ENCODE measurements around the gene NTMT2. TPM values are rescaled to one million over a fixed set of nuclear protein-coding genes. Genes with fewer than 3 reads are reported as not detected.

The NTMT2 gene
- total RNA-seq, 1 donor from 2014 or later, result not detected

DNA sequence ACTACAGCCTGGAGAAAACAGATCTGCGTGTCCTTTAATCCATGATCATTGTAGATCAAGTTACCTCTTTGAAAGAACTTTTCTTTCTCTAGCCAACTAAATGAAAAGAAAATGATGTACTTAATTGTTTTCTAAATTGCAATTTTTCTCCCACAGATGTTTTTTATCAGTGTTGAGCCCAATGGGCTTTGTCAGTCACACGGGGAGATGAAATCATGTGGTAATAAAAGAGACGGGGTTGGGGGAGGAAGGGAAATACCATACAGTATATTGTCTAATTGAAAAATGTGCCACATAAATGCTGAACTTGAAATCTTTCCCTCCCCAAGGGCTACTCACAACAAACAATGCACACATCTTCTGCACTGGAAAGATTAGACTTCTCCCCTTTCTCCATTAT lies 58.4 kb downstream of the NTMT2 start:
- DNase-seq (ENCODE audit: extremely low read depth, low read depth, low spot score), result no peak

DNA sequence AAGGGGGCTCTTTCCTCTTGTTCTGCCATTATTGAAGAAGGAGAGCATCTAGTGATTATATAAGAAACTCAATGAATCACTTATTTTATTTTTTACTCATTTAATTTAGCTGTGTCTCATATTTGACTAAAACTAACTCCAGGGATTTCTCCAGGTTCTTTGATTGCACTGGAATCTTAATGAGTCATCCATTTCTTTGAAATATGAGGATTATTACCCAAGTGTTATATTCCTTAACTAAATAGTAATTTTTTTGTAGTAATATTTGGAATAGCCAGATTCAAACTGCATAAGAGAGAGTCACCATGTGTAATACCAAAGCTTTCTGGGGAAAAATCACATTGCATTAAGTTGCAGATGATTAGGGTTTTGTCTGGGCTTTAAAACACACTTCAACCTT lies 59.5 kb downstream of the NTMT2 start:
- DNase-seq (ENCODE audit: extremely low read depth, low read depth, low spot score), result no peak

DNA sequence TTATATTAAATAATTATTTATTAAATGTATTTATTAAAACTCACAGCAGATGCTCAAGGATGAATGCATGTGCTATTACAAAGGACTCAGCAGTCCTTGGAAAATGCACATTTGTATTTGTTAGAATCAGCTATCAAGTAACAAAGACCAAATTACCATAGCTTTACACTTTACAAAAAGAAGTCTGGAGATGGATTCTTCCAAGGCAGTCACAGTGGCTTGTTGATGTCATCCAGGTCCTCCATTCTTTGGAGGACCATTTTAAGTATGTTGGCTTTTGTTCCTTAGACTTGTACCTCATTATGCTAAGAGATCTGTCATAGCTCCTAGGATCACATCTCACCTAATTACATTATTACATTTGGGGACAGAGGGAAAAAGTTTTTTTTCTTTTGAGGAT lies 63.4 kb downstream of the NTMT2 start:
- no peak for DNase-seq (ENCODE audit: extremely low read depth, low read depth, low spot score)

DNA sequence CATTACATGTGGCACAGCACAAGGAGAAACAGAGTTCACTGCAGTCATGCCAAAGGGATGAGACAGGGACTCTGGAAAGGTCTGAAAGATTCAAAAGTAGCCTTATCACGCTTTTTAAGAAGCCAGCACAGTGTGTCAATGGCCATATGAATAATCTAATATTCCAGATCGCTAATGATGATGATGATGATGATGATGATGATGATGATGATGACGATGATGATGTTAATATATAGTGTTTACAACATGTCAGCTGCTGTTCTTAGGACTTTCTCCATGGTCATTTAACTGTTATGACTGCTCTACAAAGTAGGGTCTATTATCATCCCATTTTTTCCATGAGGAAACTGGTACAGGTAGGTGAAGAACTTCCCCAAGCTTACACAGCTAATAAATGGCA lies 64.4 kb downstream of the NTMT2 start:
- no peak for DNase-seq (ENCODE audit: extremely low read depth, low read depth, low spot score)

DNA sequence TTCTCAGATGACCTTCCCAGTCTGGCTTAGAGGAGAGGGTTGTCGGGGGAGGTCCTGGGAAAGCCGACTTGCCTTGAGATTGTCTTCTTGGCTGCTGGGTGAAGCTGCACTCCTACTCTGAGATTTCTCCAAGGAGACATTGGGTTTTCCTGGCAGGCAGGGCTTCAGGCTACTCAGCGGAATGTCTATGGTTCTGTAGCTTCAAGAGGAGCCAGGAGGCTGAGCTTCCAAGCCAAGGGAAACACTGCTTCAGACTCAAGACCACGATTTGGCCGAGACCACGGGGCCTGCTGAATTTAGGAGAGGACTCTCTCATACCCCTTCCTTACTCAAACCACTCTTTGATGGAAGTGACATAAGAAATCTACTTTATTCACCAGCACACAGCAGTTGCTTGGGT lies 67.8 kb downstream of the NTMT2 start:
- no peak for DNase-seq (ENCODE audit: extremely low read depth, low read depth, low spot score)

DNA sequence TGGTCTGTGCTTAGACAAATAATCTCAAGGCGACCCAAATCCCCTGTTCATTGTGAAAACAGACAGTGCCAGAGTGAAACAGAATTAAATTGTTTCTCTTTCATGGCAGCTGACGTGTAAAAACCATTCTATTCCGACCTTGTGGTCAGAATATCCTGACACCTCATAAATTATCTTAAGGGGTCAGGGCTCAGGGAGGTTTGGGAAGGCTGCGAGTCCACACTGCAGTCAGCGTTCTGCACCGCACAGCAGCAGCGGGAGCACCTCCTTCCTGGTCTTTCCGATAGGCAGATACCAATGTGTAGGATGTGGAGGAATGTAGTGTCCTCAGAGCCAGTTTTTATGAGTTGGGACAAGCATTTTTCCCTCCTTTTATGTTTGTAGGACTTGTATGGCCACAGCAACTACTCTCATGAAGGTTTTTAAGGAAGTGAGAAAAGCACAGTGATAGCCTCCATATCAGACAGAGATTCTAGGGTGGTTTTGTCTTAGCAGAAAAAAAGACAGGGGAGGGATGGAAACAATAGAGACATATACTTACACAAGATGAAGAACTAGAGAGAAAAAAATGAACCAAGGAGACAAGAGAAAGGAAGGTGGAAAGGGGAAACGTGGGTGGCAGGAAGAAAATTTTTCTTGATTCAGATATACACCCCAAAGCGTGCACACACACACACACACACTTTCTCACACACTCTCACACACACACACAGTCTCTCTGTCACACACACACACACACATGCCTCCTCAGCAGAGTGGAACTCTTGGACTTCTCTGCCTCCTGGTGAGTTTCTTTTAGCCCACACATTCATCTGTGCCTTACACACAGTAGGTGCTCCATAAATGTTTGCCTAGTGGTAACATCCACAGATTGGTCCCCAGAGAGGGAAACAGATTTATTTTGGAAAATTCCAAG lies 68.6 kb downstream of the NTMT2 start:
- DNase-seq (ENCODE audit: extremely low read depth, low read depth, low spot score), result no peak

DNA sequence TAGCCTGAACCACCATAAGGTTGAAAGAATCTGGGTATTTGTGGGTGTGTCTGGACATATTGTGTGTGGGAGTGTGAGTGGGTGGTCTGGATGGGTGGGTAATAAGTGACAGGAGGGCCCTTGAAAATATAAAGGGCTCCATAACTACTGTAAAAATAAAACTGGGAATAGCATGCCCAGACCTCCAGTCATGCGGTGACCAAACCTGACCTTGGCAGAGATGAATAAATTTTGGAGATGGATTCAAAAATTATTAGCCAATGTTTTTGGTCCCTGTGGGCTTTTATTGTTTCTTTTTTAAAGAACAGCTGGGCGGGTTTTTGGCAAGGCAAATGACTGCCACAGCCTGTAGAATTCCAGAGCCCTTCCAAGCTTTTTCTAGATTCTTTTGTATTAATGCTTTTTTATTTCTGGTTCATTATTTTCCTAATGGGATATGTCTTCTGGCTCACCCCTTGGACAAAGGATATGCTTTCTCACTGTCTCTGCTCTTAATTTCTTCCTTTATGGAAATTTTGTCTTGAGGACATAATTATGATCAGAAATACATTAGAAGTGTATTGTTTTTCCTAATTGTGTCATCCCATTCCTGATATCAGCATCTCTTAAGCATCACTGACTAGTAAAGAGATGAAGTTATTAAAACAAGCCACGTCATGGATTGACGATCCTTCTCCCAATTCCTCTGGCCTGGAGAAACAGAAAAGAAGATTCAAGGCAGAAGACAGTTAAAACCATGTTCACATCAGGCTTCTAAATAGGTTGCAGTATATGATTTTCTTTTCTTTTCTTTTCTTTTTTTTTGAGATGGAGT lies 69.5 kb downstream of the NTMT2 start:
- DNase-seq (ENCODE audit: extremely low read depth, low read depth, low spot score), result no peak

DNA sequence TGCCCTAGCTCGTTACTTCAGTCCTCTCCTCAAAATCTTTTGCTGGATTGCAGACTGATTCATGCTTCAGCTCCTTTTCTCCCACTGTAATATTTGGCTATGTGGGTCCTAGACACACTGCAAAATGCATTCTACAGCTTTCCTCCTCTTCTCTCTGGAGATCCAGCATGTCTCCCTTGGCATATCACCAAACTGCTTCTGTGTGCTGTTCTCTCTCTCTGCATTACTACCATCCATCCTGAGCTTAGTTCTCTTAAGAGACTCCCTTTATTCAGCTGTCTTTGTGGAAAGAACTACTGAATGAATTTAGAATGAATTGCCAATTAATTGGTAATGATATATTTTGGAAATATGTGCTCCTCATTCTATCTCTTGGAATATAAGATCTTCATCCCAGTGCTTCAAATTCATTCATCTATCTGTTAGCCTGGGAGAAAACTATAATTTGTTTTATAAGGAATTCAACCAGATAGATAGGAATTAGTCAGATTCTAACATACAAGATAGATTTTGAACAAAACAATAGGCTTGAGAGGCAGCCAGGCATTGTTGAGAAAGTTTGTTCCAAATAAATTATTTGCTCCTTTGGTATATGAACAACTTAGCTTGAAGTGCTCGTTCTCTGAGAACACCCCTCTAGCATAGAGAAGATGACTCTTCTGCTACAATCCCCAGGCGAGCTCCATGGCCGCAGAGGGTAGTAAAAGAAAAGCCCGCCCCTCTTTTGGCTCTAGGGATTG lies 71.9 kb downstream of the NTMT2 start:
- no peak for DNase-seq (ENCODE audit: extremely low read depth, low read depth, low spot score)

DNA sequence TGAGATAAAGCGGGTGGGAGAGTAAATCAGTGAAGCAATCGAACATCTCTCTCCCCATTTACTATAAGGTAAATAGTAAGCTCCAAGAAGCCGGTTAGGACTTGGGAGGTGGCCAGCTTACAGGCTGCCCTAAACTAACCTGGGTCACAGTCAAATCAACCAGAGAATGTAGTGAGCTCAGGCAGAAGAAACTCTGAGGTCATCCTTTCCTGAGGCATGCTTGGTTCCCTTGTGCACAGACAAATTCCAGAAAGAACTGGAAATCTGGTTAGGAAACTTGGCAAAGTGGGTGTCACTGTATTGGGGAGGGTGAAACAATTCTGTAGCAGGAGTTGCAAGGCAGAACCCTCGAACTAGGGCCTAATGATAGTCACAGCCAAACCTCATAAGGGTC lies 72.5 kb downstream of the NTMT2 start:
- no peak for DNase-seq (ENCODE audit: extremely low read depth, low read depth, low spot score)

Other genes with a start within 250 kb of the NTMT2 start
- gene KIFAP3, start 71.3 kb upstream of the NTMT2 start, total RNA-seq, result 15.0 and 21.1 TPM in 2 replicates